Lower leg skin (tissue), 3 donors: ENCODE measurements around the gene PMFBP1.

Experiments
- POLR2A ChIP-seq, 2 donors: fragments of 450-650 bp; IDR thresholded peaks; one replicate each; pipeline ENCODE4 v1.6.1; 2016 to 2017; ENCODE audit warnings: antibody characterized with exemption in 2 of 2, mild to moderate bottlenecking in 1 of 2, moderate library complexity in 1 of 2
- TF ChIP-seq, protein P1 (sequence below), 3 donors: fragments of 450-650 bp; IDR thresholded peaks; one replicate each; pipeline ENCODE4 v1.5.1; 2016; ENCODE audit warnings: antibody characterized with exemption in 3 of 3, mild to moderate bottlenecking in 3 of 3, moderate library complexity in 2 of 3

DNA sequence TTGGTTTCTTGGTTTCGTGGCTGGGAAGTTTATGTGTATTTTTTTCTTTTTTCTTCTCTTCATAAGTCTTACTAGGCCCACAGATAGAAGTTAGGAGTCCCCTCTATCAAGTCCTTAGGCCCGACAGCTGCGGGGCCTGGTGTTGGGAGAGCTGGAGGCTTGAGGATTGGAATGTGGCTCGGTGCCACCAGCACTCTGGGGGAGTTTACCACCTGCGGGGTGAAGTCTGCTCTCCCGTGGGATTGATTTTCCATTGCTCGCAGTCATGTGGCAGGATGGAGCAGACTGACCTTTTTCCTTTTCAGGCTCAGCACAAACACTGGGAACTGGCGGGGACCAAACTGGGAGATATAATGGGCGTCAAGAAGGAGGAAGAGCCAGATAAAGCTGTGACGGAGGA, 70.8 kb downstream of the PMFBP1 start:
- TF ChIP-seq, protein P1, sequence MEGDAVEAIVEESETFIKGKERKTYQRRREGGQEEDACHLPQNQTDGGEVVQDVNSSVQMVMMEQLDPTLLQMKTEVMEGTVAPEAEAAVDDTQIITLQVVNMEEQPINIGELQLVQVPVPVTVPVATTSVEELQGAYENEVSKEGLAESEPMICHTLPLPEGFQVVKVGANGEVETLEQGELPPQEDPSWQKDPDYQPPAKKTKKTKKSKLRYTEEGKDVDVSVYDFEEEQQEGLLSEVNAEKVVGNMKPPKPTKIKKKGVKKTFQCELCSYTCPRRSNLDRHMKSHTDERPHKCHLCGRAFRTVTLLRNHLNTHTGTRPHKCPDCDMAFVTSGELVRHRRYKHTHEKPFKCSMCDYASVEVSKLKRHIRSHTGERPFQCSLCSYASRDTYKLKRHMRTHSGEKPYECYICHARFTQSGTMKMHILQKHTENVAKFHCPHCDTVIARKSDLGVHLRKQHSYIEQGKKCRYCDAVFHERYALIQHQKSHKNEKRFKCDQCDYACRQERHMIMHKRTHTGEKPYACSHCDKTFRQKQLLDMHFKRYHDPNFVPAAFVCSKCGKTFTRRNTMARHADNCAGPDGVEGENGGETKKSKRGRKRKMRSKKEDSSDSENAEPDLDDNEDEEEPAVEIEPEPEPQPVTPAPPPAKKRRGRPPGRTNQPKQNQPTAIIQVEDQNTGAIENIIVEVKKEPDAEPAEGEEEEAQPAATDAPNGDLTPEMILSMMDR (IDR thresholded peaks at IDR 0.05), result no peak
- TF ChIP-seq POLR2A (IDR thresholded peaks at IDR 0.05), result no peak
